Activated CD8-positive, alpha-beta T cell treated with anti-CD3 and anti-CD28 coated beads for 36 hours (primary cell): ENCODE results near the gene SCRT2. TPM values are rescaled to one million over a fixed set of nuclear protein-coding genes. Genes with fewer than 3 reads are reported as not detected.

Experiments used
- ATAC-seq: fragments of 200-7000 bp; cut with Tn5 transposase; one replicate; pipeline ENCODE4 v1.10.0; 2021; ENCODE audit warnings: mild to moderate bottlenecking, moderate library complexity
- CTCF ChIA-PET: fragments of 350-600 bp; sonication (Branson Sonifier 250); formaldehyde crosslinking; loops from one replicate; lab custom pipeline; 2021; ENCODE audit warnings: antibody characterized with exemption; lab: Charles Lee
- POLR2A ChIA-PET: fragments of 350-600 bp; sonication (Branson Sonifier 250); formaldehyde crosslinking; loops from one replicate; lab custom pipeline; 2021; ENCODE audit warnings: antibody characterized with exemption; lab: Charles Lee
- DNase-seq: peaks from one replicate; pipeline ENCODE4 v3.0.0-alpha.2; 2020
- H3K27ac Mint-ChIP-seq: one replicate; pipeline ENCODE4 v1.8.0; 2021; ENCODE audit warnings: mild to moderate bottlenecking, mixed read lengths
- H3K27me3 Mint-ChIP-seq: one replicate; pipeline ENCODE4 v1.8.0; 2021; ENCODE audit warnings: mixed read lengths
- H3K36me3 Mint-ChIP-seq: one replicate; pipeline ENCODE4 v1.8.0; 2021; ENCODE audit warnings: low read depth, mixed read lengths
- H3K4me1 Mint-ChIP-seq: one replicate; pipeline ENCODE4 v1.8.0; 2021; ENCODE audit warnings: low read depth, mixed read lengths
- H3K4me3 Mint-ChIP-seq: one replicate; pipeline ENCODE4 v1.8.0; 2021; ENCODE audit warnings: mild to moderate bottlenecking, moderate library complexity, mixed read lengths
- H3K9me3 Mint-ChIP-seq: one replicate; pipeline ENCODE4 v1.8.0; 2021; ENCODE audit warnings: mixed read lengths
- intact Hi-C: fragments of 100-400 bp; cut with micrococcal nuclease; formaldehyde crosslinking; loops from one replicate; pipeline ENCODE4 v1.10.0; 2022
- total RNA-seq, 2 experiments: library from RNA; stranded (reverse); gene quantifications; one replicate each; pipeline ENCODE4 v1.2.3, GENCODE V29; 2021
- TF ChIP-seq, protein P1 (sequence below): fragments of 200-600 bp; IDR thresholded peaks from one replicate; pipeline ENCODE4 v1.8.0; 2022; ENCODE audit warnings: antibody characterized with exemption, mild to moderate bottlenecking

The SCRT2 gene
- total RNA-seq, 2 experiments from 2014 or later: not detected

DNA sequence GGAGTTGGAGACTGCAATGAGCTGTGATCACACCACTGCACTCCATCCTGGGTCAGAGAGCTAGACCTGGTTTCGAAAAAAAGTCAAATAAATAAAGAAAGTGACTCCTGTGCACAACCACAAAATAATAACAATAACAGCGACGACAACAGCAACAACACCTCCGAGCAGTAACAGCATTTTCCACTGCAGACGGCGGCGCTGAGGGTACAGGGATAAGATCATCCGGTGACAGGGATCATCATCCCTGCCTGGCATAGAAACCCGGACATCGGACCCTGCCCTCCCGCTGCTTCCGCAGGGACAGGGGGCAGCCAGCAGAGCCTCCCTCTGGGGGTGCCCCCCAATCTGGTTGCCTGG is 34.1 kb downstream of the SCRT2 start:
- TF ChIP-seq, protein P1, sequence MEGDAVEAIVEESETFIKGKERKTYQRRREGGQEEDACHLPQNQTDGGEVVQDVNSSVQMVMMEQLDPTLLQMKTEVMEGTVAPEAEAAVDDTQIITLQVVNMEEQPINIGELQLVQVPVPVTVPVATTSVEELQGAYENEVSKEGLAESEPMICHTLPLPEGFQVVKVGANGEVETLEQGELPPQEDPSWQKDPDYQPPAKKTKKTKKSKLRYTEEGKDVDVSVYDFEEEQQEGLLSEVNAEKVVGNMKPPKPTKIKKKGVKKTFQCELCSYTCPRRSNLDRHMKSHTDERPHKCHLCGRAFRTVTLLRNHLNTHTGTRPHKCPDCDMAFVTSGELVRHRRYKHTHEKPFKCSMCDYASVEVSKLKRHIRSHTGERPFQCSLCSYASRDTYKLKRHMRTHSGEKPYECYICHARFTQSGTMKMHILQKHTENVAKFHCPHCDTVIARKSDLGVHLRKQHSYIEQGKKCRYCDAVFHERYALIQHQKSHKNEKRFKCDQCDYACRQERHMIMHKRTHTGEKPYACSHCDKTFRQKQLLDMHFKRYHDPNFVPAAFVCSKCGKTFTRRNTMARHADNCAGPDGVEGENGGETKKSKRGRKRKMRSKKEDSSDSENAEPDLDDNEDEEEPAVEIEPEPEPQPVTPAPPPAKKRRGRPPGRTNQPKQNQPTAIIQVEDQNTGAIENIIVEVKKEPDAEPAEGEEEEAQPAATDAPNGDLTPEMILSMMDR: no peak
- no peaks in the 10 kb centered on the region for H3K36me3 Mint-ChIP-seq
- H3K27me3 Mint-ChIP-seq: peaks cover 16% of the 10 kb centered on the region
- POLR2A ChIA-PET: no interaction called here
- intact Hi-C loops: no loop called here
- H3K4me1 Mint-ChIP-seq: peaks cover 11% of the 10 kb centered on the region
- CTCF ChIA-PET: interaction anchor here (1.0 to 2.0 kb wide), 3 partner anchors 26 to 63 kb away, joined by 3 to 5 read pairs (median 4); no protein-coding TSS in a partner anchor
- H3K27ac Mint-ChIP-seq: no peak overlapping the region
- H3K4me3 Mint-ChIP-seq: no peak overlapping the region
- ATAC-seq (no peak), DNase-seq (no peak)
- no peaks in the 10 kb centered on the region for H3K9me3 Mint-ChIP-seq

DNA sequence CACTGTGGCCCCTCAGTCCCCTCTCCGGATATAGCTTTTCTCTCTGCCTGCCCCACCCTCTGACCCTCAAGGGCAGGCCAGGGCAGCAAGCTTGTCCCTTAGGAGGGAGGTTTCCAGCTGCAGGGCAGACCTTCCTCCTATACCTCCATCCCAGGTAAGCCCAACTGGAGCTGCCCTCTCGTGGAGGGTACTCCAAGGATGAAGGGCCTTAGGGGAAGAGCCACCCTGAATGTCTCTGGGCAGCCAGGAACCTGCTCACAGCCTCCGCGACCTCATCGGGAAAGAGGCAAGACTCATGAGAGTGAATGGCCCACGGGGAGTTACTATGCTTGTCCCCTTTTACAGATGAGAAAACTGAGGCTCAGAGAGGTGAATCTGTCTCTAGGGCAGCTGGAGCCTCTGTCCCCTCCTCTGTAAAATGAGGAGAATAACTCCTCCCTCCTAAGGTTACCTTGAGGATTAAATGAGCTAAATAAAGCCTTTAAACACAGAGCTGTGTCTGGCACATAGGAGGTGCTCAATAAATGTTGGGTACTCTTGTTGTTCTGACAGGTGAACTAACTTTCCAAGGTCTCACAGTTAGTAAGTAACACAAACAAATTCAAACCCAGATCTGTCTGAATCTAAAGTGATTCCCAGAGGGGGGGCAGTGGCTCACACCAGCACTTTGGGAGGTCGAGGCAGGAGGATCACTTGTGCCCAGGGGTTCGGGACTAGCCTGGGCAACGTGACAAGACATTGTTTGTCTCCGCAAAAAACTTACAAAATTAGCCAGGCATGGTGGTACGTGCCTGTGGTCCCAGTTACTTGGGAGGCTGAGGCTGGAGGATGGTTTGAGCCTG is 34.7 kb downstream of the SCRT2 start:
- ATAC-seq (no peak), DNase-seq (no peak)
- Mint-ChIP-seq H3K27ac (no peak overlapping the region), H3K4me1 (peaks cover 11% of the 10 kb centered on the region), H3K36me3 (no peaks in the 10 kb centered on the region), H3K9me3 (no peaks in the 10 kb centered on the region), H3K4me3 (no peak overlapping the region), H3K27me3 (peaks cover 16% of the 10 kb centered on the region)
- CTCF ChIA-PET: interaction anchor here (1.0 to 2.0 kb wide), 3 partner anchors 27 to 63 kb away, joined by 3 to 5 read pairs (median 4); no protein-coding TSS in a partner anchor
- intact Hi-C loops: no loop called here
- TF ChIP-seq, protein P1: no peak
- POLR2A ChIA-PET: no interaction called here

DNA sequence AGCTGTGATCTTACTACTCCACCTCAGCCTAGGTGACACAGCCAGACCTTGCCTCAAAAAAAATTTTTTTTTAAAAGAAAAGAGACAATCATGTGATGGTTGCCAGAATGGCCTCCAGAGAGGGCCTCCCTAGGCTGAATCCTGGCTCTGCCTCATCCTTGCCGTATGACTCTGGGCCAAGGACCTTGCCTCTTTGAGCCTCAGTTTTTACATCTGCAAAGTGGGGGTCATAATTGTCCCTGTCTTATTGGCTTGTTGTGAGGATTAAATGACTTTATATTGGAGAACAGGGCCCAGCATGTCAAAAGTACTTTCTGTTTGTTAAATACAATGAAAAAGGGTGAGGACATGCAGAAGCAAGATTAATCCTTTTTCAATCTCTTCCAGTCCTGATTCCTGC is 37.0 kb downstream of the SCRT2 start:
- no peaks in the 10 kb centered on the region for H3K9me3 Mint-ChIP-seq
- CTCF ChIA-PET: interaction anchor here (1.4 kb wide), 1 partner anchor 14 kb away, joined by 3 read pairs; the partner anchor contains the start of gene SRXN1
- intact Hi-C loops: no loop called here
- TF ChIP-seq, protein P1: no peak
- H3K27ac Mint-ChIP-seq: no peak overlapping the region
- peaks cover 8% of the 10 kb centered on the region for H3K4me1 Mint-ChIP-seq
- H3K4me3 Mint-ChIP-seq: no peak overlapping the region
- POLR2A ChIA-PET: interaction anchor here (0.6 kb wide), 1 partner anchor 10 kb away, joined by 3 read pairs; no protein-coding TSS in a partner anchor
- ATAC-seq (no peak), DNase-seq (no peak)
- H3K27me3 Mint-ChIP-seq: peaks cover 16% of the 10 kb centered on the region
- no peaks in the 10 kb centered on the region for H3K36me3 Mint-ChIP-seq

DNA sequence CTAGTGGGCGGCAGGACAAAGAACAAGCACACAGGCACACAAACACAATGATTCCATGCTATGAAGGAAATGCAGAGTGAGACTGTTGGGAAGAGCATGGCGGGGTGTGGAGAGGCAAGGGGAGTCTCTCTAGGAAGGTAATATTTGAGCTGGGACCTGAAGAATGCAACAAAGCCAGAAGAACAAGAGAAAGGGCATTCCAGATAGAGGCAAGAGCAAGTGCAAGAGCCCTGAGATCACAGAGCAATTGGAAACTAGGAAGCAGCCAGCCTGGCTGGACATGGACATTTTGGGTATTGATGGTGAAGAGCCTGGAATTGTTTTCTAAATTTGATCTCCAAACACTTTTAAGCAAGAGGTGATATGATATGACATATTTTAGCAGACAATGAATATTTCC is 38.0 kb downstream of the SCRT2 start:
- Mint-ChIP-seq H3K4me3 (no peak overlapping the region), H3K9me3 (no peaks in the 10 kb centered on the region), H3K27ac (no peak overlapping the region), H3K4me1 (peaks cover 4% of the 10 kb centered on the region), H3K27me3 (peaks cover 6% of the 10 kb centered on the region), H3K36me3 (no peaks in the 10 kb centered on the region)
- TF ChIP-seq, protein P1: no peak
- ChIA-PET POLR2A (no interaction called here), CTCF (interaction anchor here (1.1 to 1.4 kb wide), 2 partner anchors 8 to 15 kb away, joined by 3 to 7 read pairs; partner anchors contain the start of gene SRXN1)
- no peak for ATAC-seq
- DNase-seq: no peak
- intact Hi-C loops: no loop called here

DNA sequence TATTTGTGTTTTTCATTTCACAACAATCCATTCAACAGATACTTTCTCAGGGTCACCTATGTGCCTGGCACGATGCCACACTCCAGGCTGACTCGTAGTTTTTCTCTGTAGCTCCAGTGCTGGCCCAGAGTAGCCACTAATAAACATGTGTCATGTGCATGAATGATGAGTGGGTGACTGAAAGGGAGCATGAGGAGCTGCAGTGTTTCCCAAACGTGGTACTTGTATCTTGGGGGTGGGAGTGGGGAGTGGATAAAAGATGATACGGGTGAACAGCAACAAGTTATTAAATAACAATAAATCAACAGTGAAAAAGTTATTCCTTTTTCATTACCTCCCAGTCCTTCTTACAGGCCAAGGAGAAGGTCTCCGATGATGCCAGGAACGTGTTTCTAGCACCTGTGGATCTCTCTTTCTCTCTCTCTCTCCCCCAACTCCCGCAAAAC is 39.7 kb downstream of the SCRT2 start:
- no peaks in the 10 kb centered on the region for H3K9me3 Mint-ChIP-seq
- ATAC-seq (no peak), DNase-seq (no peak)
- no peak overlapping the region for H3K4me3 Mint-ChIP-seq
- H3K27ac Mint-ChIP-seq: no peak overlapping the region
- CTCF ChIA-PET: no interaction called here
- no peaks in the 10 kb centered on the region for H3K36me3 Mint-ChIP-seq
- H3K4me1 Mint-ChIP-seq: no peaks in the 10 kb centered on the region
- intact Hi-C loops: no loop called here
- TF ChIP-seq, protein P1: no peak
- H3K27me3 Mint-ChIP-seq: no peaks in the 10 kb centered on the region
- POLR2A ChIA-PET: no interaction called here
